Raji (cell line): Measurements from ENCODE around the gene AKT1.

Source experiments
- POLR2A ChIP-seq: IDR thresholded peaks from 2 replicates; pipeline ENCODE4 v1.6.1; 2011; ENCODE audit warnings: low read depth, low read length, control low read depth; ENCODE audit not compliant: insufficient read depth

The AKT1 gene

DNA sequence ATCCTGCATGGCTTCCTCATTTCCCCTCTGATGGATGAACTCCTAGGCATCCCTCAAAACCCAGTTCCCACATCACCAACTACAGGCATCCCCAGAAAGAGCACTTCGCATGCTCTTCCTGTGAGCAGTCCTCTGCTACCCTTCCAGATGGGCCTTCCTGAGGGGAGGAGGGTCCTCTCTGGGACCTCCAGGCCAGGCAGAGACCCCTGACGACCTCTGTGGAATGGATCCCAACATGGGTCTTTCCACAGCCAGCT lies 1.9 kb downstream of the AKT1 start:
- TF ChIP-seq POLR2A: no peak

DNA sequence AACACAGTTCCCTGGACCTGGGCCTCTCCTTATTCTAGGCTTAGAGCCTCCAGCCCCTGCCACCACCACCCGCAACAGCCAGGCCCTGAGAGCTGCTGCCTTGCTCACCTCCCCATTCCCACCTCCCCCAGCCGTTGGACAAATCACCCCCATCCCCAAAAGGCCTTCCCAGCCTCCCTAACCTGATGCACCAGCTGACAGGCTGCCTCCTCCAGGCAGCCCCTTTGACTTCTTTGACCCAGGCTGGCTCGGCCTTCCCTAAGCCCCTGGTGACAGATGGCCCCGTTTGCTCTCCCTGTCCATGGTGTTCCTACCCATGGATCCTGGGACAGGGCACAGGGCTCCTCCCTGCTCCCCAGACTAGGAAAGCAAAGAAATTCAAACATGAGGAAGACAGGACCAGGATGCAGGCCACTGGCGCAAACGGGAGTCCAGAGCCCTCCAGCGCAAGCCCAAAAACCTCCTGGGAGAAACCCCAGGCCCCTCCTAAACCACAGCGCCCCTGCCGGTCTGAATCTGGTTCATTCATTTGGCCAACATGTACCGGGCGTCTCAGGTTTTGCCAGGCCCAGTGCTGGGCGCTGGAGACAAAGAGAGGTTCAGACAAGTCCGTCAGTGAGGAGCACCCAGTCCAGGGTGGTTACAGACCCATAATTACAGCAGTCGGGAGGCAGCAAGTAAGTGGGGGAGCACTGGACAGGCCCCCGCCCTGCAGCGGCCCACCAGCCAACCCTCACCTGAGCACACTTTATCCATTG lies 2.4 kb downstream of the AKT1 start:
- TF ChIP-seq POLR2A: no peak

DNA sequence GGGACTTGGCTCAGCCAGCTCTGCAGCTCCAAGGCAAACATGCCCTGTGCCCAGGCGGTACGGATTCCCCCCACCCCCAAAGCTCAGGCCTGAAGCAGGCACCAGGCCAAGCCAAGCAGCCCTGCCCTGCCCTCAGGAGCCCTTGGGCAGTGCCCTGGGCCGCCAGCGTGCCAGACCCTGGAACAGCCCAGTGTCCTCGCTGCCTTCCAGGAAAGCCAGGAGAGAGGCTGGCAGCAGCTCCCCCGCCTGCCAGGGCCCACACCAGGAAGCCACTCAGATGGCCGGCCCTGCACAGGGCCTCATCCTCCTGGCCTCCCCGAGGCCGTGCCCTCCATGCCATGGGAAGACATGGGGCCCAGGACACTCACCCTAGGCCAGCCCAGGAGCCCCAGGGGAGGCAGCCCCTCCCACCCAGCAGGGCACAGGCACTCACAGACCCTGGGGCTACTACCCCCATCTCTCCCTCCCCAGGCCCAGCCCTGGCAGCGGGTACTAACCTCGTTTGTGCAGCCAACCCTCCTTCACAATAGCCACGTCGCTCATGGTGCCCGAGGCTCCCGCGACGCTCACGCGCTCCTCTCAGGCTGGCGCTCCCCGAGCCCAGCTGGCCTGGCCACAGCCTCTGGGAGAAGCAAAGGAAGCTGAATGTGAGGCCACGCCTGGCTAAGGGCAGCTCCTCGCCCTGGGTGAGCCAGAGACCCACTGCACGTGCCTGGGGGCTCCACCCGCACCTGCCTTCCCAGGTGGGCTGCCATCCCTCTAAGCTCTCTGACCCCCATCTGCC lies 3.3 kb downstream of the AKT1 start:
- no peak for TF ChIP-seq POLR2A

DNA sequence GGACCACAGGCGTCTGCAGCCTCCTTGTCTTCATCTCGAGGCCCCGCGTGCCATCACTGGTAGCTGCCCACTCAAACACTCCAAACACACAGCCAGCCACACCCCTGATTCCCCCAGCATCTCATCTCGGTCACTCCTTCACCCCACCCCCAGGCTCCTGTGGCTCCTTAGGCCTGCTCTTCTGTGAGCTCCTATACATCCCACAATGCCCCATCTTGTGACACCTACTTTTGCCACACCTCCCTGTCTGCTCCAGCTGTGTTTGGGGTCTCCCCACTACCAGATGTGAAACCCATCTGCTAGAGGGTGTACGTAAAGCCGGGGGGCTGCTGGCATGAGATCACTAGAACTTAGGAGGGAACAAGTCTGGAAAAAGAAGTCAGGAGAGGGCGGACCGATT lies 4.1 kb downstream of the AKT1 start:
- TF ChIP-seq POLR2A: no peak

DNA sequence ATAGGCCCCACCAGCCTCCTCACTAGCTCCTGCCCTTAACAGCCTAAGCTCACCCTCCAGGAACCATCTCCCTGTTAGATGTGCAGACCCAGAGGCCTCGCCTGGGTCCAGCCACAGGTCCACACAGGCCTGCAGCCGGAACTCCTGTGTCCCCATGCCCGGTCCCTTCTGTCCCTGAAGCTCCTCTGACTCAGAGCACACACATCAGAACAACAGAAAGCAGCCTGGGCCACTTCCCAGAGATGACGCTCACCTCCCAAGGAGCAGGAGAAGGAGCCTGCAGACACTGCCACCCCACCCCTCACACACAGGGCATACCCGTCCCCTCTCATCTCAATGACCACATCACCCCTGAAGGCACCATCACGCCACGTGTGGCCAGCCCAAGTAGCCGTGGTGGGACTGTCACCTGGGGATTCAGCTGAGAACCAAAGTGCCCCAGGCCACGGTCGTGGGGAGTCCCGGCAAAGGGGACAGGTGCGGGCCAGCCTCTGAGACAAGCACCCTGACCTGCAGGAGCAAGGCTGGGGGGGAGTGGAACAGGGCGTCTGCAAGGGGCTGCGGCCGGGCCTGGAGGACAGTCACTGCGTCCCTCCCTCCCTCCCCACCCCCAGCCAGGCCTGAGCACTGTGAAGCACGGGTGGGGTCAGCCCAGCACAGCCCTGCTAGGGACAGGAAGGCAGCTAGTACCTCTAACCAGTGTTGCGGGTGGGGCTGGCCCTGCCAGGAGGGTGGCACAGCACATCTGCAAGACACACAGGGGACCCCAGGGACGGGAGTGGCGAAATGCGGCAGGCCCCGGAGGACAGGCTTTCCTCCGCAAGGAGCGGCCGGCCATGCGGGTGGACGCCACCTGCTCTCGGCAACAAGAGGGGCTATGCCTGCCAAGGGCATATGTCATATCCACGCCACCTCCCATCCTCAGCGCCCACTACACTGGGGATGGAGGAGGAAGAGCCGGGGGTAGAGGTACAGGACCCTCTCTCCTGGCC lies 5.5 kb downstream of the AKT1 start:
- TF ChIP-seq POLR2A: no peak

DNA sequence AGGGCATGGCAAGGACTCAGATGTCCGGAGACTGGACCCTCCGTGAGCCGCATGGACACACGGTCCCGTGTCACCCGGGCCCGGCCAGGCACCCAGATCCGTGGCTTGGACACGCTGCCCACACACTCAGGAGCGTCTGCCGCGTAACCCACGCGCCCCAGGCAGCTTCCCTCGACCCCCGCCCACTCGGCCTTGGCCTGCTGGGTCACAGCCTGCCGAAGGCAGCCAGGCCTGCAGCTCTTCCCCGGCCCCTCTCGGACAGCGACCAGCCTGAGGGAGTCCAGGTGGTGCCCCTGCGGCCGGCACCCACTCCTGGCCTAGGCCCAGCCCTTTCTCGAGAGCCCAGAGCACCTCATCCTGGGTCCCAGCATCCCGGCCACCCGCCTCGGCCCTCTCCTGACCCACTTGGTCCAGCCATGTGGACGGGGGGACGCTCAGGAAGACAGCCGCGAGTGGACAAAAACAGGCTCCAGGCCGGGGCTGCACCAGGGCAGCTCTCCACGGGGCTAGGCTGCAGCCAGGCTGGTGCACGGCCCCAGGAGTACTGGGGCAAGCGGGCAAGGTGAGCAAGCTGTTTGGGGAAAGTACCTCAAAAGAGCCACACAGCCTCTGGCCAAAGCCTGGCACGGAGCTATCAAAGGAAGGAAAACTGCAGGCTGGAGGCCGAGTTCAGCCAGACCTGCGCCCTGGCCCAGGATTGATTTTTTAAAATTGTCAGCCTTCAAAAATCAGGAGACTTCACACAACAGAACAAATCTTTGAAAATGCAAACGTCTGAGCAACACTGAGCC lies 6.5 kb downstream of the AKT1 start:
- no peak for TF ChIP-seq POLR2A

DNA sequence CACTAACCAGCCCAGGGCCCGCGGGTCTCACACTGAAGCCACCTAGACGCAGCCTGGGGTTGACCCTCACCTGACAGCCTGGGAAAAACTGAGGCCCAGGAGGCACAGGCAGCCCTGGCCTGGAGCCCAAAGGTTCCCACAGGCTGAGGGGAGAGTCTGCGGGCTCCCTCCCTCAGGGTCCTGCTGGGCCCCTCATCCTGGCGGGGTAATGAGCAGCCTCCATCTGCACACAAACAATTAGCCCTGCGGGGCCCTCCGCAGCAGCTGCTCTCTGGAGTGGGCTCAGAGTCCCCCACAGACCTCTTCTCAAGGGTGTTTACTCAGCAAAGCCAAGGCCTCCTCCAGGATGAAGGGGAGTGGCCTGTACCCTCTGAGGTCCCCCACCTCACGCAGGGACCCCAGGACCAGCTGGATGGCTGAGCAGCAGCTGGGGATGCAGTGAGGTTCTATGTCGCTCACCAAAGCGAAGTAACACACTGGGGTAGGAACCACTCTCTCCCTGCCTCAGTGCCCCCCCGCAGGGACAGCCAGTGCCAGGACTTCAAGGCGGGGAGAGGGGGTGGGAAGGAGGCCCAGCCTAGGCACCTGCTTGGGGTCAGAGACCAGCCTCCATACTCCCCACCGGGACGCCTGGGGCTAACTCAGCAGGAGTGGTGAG lies 7.3 kb downstream of the AKT1 start:
- TF ChIP-seq POLR2A: no peak

DNA sequence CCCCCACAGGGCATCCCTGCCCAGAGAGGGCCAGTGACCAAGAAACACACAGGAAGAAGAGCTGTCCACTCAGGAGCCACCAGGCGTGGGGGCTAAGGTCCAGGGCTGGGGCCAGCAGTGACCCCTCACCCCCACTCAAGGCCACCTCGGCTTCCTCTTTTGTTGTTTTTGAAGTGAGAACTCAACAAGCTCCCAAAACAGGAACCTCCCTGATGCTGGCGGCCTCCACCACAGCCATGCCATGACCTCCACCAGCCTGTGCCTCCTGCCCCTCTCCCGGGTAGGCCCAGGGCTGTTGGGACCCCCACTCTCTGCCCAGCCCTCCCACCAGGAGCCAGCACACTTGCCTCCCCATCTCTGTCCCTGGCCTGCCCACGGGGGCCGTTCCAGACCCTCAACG lies 7.8 kb downstream of the AKT1 start:
- TF ChIP-seq POLR2A: no peak

DNA sequence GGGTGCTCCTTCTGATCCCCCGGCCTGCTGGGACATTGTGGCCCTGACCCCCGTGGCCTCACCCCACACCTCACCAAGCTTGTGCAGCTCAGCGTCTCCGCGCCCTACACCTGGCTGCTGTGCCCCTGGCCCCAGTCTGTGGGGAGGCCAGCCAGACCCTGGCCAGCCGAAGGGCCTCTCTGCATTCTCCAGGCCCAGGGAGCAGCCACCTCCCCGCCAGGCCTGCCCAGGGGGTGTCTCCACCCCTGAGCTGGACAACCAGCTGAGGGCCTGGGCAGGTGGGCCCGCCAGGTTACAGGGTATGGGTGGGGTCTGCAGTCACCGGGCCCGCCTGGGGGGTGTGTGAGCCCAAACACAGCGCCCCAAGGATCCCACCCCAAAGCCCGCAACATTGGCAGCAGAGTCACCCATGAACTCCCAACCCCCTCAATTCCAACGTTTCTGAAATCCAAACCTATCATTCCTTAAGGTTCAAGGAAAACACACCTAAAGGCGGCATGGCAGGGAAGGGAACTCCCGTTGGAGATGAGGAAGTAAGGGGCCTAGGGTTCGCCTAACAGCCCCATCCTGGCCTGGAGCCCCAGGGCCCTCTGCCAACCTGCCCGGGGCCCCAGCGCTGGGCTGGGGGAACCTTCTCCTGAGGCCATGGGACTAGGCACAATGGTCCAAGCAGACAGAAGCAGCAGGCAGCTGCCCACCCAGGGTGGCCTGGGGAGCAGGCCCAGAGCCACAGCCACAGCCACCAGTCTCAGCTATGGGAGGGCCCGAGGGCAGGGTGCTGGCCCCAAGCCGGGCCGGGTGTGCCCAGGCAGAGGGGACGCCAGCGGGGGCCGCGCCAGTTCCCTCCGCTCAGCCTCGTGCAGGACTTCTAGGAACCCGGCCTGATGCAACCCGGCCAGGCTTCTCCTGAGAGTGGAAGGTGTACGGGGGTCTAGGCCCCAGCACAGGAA lies 8.5 kb downstream of the AKT1 start:
- no peak for TF ChIP-seq POLR2A

DNA sequence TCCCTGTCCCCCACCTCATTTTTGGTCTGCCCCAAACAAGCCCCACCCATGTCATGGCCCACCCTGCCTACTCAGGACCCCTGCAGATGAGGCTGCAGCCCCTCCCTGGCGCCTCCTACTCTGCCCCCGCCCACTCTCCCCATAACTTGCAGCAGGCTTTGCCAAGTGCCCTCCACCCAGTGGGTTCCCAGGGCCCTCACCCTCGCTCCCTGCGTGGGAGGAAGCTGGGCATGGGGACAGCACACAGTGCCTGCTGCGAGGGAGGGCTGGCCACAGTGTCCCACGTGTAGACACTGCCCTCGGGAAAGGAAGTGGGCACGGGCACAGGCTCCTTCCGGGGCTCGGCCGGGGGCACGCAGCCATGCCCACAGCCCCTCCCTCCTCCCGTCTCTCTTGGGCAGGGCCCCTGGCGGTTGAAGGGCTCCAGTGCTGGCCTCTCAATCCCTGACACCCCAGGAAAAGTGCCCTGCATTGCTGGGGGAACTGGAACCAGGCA lies 9.4 kb downstream of the AKT1 start:
- TF ChIP-seq POLR2A: no peak

DNA sequence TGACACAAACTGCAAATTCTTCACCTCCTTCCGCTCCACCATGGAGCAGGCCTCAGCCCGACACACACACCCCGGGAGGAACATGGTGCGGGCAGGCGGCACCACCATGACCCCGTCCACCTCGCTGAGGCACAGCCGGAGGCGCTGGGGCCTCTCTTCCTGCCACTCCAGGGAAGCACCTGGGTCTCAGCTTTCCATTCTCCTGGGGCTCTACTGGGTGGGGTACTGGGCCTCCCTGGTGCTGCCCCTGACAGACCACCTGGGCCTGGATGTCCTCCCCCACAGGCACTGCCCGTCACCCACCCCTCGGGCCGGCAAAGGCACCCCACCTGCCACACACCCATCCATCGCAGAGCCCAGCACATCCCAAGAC lies 9.9 kb downstream of the AKT1 start:
- no peak for TF ChIP-seq POLR2A

DNA sequence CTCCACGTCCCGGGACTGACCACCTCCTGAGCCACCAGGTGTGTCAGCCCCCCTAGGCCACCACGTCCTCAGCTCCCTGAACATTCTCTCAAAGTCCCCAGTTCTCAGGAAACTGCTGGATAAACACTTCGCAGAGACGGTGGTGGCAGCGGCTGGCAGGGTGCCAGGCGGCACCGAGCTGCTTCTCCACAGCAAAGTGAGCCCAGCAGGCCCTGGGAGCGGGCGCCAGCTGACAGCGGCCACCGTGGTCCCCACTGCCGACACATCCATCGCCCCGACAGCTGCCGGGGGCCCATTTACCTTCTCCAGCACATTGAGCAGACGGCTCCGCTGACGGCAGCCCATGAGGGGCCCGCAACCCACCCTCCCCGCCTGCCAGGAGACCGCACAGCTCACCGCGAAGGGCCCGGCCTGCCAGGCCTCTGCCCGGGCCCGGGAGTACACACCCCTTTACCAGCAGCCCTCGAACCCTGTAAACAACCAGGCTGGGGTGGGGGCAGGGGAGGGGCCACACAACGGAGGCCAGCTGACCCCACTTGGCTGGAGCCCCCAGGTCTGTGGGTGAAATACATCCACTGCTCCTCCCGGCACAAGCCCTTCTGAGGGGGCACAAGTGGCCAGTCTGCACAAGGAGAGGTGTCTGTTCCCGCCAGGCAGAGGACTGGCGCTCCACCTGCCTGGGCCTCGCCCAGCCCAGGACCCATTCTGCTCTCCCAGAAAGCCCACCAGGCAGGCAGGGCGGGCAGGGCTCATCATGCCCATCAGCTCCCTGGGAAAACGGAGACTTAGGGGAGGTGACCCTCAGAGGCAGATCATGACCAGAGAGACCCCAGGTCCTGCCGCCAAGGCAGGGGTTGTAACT lies 10.5 kb downstream of the AKT1 start:
- TF ChIP-seq POLR2A: no peak

DNA sequence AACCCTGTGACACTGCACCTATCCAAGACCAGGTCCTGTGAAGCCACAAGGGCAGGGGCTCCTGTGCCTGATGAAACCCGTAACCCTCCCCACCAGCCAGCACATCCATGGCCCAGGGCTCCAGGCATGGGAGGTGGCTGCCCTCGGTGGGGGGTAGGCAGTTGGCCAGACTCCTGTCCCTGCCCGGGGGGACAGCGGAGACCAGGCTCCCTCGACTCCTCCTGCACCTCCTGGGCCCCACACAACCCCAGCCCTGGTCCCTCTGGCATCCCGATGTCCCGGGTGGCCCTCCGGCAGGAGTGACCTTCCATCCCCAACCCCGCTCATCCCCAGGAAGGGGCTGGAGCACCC lies 11.4 kb downstream of the AKT1 start:
- no peak for TF ChIP-seq POLR2A
